GM19193 (cell line): ENCODE results near the gene SLC22A23.

Experiments used
- POLR2A ChIP-seq: IDR thresholded peaks from 4 replicates; pipeline ENCODE4 v1.6.1; 2011; ENCODE audit not compliant: insufficient read depth, insufficient read length; ENCODE audit errors: extremely low read depth

SLC22A23 gene

DNA sequence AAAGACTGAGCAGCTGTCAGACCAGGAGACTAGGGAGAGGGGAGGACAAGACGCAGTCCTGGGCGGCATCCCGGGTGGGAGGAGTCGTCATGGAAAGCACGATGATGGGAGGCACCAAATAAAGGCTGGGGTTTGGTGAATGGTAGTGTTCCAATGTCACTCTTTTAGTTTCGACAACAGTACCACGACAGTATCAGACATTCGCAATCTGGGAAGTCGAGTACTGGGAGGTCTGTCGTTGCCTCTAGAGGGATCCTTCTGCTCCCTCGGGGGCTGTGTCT lies 166.0 kb downstream of the SLC22A23 start:
- TF ChIP-seq POLR2A: no peak

DNA sequence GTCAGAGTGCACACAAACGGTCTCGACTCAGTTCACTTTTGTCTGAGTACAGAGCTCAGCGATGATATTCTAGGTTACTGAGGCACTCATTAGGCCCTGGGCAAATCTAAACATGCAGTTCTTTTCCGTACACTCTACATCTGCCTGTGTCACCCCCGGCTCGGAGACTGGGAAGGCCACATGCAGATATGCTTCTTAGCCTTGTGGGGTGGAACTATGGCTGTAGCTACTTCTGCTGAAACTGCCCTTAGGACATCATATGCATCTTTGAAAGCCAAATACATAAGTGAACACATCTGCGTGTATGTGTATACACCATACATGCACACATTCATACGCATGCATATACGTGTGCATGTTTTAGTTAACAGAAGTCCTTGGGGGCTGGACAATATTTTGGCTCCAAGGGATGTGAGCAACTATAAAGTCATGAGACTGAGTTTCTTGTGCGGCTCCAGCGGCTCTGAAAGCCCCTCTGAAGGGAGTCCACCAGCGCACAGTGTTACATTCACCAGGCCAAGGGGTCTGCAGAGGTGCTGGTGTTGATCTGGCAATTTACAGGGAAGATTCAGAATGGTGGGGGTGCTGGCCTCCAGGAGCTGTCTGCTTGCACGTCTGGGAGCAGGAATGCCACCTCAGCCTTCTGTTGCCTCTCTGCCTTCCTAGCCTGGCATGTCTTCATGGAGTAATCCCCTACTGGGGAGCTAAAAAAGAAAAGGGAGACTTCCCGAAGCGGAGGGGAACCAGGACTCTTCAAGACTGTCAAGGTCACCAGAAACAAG lies 166.5 kb downstream of the SLC22A23 start:
- TF ChIP-seq POLR2A: no peak

GRCh38 chr6:3289664-3290055 lies 167.2 kb downstream of the SLC22A23 start:
- TF ChIP-seq POLR2A: no peak

DNA sequence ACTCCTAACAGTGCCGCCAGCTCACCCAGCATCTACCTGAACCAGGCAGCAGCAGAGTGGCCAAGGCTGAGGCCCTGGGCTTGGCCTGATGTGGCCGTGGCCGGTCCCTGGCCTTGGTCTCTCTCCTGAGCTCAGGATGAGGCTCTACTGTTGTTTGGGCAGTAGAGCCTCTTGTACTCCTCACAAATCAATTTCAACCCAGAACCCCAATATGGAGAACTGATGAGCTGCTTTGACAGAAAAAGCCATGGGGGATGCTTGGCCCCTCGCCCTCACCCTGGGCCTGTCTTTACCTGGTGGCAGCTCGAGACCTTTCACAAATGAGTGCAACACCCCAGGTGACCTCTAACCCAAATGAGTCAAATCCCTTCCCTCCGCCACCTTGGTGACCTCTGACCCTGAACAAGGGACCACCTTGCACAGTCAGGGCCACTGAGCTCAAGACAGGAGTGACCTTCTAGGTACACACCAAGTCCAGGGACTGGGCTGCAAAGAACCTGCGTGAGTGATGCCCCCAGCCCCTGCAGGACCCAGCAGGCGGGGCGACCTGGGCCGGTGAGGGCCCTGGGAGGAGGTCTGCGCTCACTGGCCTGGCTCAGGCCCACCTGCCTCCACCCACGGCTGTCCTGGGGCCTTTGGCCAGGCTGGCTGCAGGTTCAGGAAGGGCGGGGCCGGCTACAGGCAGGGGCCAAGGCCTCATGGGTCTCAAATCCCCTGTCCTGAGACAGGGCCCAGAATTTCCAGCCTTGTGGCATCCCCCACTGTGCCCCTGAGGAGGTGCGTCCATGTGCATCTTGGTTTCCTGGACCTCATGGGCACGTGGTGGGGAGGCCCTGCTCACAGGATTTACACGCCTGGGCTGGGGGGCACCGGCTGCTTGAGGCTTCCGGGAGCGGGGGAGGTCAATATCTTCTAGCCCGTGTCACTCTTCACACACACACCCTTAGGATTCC lies 167.9 kb downstream of the SLC22A23 start:
- TF ChIP-seq POLR2A: no peak

DNA sequence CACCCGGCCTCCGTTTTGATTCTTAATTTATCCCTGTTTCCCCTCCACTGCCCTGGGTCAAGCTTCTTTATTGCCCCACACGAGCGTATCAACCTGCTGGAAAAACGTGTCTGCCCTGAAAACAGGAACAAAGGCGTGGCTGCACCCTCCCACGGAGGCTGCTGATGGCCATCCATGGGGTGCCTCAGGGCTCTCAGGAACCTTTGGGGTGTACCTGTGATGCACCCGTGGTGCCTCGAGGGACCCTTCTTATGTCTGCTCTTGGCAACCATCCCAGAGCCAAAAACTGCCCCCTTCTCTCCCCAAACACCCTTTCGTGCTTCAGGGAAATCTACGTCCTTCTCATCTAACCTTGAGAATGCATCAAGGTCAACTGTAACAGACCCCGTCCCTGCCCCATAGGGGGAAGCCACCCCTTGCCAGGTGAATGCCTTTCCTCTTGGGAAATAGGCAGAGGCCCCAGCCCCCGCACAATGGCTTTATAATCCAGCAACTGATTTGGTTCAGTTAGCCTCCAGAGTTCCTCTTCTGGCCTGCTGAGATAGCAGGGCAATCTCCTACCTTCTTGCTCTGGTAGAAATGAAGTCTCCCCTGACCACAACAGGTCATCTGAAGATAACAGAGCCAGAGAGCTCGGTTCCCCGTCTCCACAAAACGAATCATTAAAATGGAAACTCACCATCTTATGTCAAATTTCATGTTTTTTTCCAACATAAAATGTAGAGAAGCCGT lies 168.7 kb downstream of the SLC22A23 start:
- TF ChIP-seq POLR2A: no peak

DNA sequence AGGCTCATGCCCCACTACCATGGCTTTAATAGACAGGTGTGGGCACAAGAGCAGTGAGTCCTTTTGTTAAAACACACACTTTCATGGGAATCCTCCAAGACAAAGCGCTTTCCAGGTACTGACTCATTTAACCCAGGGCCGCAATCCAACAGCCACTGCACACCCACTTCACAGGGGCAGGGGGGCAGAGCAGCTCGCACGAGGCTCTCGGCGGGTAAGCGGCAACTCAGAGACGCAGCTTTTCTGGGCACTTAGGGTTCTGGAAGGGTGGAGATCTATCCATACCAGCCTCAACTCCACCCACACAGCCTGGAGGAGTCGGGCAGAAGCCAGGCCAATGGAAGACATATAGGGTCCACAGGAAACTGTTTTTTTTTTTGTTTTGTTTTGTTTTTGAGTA lies 169.5 kb downstream of the SLC22A23 start:
- no peak for TF ChIP-seq POLR2A

- no peak for TF ChIP-seq POLR2A
Observed at GRCh38 chr6:3286641-3287171, 170.1 kb downstream of the SLC22A23 start.

- no peak for TF ChIP-seq POLR2A
Observed at GRCh38 chr6:3285732-3286131, 171.1 kb downstream of the SLC22A23 start.

- no peak for TF ChIP-seq POLR2A
Observed at GRCh38 chr6:3285049-3285639, 171.7 kb downstream of the SLC22A23 start.

DNA sequence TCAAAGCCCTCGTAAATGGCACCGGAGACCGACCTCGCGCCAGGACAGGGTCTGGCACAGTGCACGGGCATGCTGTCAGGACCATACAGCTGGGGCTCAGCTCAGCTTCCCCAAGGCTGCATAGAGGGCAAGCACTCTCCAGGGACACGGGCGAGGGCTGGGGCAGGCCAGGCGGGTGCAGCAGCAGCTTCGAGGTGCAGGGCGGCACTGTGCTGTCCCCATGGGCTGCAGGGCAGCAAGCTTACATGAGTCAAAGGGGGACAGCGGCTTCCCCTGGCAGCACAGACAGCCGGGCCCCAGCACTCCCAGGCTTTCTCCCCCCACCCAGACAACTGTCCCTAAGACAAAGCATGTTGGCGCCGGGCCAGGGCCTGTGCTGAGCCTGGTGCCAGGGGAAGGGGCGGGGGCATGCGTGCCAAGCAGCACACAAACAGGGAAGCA lies 172.4 kb downstream of the SLC22A23 start:
- TF ChIP-seq POLR2A: no peak

GRCh38 chr6:3283641-3284435 lies 173.0 kb downstream of the SLC22A23 start:
- TF ChIP-seq POLR2A: no peak

- TF ChIP-seq POLR2A: no peak
Observed at GRCh38 chr6:3283241-3283640, 173.6 kb downstream of the SLC22A23 start.

DNA sequence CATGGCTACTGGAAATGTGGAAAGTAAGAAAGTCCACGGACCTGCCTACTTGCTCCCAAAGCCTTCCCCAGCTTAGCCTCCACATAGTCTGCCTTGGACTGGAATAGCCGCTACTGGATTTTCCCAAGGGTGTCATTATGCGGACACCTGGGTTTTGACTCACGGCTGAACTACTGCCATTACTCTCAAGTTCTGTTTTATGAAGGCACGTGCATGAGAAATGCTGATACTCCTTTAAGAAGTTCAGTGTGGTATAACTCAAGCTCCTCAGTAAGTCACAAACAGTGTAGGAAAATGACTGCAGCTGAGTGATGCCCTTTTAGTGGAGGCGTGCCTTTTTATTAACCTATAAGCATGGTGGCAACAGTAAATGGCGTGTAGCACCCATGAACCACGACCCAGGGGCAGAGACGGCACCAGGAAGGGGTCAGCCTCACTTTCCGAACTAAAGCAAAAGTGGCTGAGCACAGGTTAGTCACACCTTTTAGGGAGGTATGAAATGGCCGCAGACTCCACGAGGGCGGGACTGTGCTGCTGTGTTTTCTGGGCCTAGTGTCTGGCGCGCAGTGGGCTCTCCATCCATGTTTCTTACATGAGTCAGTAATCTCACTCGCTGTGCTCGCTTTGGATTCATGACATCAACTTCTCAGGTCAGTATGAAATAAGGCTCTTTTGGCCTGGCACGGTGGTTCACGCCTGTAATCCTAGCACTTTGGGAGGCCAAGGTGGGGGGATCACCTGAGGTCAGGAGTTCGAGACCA lies 174.2 kb downstream of the SLC22A23 start:
- no peak for TF ChIP-seq POLR2A

DNA sequence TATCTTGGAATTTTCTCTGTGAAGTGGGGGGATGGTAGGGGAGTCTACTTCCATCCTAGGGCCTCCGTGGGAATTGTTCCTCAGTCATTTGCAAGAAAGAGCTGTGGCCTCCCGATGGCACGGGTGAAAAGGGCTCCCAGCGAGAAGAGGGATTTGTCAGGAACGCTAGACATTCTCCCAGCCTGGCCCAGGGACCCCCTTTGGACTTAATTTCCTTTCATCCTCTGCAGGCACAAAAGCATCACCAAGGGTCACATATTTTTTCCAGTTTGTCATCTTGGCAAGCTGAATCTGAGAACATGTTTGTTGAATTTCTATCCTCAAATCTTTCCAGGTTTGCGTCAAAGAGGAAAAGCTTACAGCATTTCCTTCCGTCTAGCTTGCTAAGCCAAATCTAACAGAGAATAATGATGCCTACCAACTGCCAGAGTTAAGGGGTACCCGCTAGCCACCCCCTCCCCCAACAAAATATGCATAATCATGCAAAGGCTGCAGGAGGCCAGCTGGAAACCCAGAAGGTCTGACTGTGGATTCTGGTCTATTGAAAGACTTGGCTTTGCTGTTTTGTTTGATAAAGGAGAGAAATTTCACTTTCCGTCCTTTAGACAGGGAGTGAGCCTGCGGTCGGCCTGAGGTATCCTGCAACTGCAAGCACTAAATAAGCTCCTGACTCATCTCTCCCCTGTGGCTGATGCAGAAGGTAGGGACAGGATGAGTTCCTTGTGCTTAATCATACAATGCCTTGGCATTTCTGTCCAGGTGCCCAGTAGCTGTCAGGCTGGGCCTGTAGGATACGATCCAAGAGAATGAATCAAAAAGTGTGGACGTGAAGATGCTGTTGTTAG lies 175.0 kb downstream of the SLC22A23 start:
- no peak for TF ChIP-seq POLR2A
